ENCODE data around the gene UST.

Gene UST

GRCh38 chr6:149125309-149125708 is 378.5 kb downstream of the UST start:
- no peak for DNase-seq (ENCODE audit: low spot score)

Measured in germinal center (tissue), 1 donor.